ENCODE data around the gene KIF19.

Gene KIF19

DNA sequence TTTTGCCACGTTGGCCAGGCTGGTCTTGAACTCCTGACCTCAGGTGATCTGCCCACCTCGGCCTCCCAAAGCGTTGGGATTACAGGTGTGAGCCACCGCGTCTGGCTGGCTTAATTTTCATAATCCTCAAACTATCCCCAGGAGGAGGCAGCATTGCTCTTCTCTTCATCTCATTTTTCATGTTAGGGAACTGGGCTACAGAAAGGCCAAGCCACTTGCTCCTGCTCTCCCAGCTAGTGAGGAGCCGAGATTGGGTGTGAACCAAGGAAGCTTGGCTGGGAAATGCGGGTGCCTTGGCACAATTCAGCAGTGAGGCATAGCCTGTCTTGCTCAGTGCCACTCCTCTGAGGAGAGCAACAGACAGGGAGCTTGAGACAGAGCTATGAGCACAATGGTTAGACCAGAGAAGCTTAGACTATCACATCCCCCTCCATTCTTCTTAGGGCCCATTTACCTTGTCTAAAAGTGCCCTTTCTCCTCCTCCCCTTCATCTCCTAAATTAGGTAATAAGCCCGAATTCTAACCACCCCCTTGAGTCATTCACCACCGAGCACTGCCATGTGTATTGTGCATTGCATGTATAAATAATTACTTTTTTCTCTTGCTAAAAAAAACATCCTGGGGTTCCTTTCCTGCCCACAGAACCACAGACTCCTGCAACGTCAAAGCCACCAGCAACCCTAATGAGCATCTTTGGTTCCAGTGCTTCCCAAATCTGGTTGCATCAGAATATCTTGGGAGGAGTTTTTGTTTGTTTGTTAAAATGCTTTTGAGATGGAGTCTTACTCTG lies 20.0 kb upstream of the KIF19 start:
- DNase-seq: no peak

DNA sequence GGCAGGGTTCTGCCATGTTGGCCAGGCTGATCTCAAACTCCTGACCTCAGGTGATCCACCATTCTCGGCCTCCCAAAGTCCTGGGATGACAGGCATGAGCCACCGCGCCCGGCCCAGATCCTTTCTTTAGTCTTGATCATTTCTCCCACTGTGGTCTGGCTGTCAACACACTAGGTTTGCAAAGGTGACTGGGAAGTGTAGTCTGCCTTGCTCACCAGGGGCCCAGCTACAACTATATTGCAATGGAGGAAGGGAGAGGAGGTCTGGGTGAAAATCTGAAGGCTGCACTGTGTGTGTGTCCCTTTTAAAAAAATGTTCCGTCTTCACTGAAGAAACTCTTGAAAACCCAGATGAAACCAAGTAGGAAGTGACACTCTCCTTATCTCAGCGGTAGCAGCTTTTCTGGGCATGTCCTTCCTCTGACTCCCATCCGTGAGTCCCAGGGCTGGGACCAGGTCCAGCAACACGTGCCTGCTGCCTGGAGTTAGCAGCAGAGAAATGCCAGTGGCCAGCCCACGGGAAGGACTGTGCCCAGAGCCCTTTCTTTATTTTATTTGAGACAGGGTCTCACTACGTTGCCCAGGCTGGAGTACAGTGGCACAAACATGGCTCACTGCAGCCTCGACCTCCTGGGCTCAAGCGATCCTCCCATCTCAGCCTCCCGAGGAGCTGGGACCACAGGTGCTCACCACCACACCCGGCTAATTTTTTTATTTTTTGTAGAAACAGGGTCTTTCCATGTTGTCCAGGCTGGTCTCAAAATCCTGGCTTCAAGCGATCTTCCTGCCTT lies 17.8 kb upstream of the KIF19 start:
- no peak for DNase-seq

DNA sequence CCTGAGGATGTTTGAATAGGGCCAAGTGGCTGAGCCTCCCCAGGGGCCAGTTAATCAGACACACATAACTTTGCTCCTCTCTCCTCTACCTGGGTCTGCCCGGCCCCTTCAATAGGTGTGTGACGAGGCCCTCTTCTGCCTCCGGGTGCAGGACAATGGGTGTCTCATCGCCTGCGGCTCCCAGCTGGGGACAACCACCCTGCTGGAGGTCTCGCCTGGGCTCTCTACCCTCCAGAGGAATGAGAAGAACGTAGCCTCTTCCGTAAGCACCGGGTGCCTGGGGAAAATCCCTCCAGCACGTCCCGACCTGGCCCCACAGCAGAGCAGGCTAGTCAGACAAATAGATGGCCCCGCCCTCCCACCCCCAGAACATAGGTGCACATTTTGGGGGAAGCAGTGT lies 16.1 kb upstream of the KIF19 start:
- no peak for DNase-seq

DNA sequence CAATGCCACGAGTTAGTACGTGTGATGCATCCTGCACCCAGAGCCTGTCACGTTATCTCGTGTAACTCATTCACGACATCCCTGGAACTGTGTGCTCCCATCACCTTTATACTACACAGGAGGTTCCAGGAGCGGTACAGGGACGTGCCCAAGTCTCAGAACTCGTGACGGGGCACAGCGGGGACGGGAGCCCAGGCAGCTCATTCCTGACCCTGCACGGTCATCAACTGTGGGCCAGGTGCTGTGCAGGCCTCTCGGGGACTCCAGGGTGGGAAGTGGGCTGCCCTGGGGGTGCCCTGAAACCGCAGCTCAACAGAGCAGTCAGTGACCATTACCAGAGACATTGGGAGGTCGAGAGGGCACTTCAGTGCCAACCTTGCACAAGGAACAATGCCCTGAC lies 11.1 kb upstream of the KIF19 start:
- DNase-seq: no peak

DNA sequence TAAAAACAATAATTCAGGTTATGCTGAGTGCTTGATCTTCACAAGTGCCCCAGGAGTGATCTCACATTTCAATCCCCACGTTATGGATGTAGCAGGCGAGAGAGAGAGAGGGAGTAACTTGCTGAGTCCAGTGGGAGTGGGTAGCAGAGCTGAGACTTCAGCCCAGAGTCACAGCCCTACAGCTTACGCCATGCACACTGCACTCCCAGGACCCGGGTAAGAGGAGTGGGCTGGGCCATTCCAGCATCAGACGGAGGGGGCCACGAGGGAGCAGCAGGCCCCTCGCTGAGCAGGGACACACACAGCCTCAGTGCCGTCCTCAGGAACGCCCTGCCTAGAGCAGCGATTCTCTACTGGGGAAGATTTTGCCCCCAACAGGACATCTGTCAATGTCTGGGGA lies 9.8 kb upstream of the KIF19 start:
- DNase-seq: no peak

DNA sequence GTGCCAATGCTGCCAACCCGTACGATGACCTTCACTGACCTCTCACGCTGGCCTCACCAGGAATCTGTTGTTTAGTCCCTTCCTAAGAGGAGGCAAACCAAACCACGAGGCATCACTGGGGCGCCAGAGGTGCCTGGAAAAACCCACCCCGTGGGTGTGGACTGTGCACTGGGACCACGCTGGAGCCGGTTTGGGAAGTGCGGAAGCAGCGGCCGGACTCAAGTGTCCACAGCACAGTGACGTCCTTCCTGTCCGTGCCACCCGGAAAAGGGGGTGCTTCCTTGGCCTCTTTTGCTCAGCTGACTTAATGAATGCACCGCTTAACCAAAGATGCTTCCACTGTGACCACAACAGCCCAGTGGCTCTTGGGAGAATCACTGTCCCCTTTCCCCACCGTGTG lies 9.0 kb upstream of the KIF19 start:
- no peak for DNase-seq

DNA sequence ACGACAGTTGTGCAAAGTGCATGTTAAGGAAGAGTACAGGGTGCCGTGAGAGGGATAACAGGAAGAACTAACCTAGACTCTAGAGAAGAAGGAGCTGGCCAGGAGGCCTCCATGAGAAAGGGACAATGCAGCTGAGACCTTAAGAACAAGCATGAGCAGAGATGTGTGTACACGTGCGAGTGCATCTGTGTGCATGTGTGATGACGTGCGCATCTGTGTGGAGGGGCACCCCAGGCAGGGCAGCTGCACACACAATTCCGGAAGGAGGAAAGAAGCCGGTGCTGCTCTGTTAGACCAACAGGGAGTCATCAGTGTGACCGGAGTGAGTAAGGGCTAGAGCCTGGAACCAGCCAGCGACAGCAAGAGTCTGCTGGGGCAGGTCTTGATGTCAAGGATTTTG lies 7.6 kb upstream of the KIF19 start:
- DNase-seq: no peak

DNA sequence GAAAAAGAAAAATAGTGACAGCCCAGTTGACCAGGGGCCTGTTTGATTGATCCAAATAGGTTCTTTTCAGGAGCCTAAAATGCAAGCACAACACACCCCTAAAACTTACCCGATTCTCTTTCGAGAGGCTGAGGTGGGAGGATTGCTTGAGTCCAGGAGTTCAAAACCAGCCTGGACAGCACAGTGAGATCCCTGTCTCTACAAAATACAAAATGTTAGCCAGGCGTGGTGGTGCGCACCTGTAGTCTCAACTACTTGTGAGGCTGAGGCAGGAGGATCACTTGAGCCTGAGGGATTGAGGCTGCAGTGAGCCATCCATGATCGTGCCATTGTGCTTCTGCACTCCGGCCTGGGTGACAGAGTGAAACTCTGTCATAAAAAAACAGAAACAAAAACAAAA lies 1.5 kb upstream of the KIF19 start:
- DNase-seq: no peak

DNA sequence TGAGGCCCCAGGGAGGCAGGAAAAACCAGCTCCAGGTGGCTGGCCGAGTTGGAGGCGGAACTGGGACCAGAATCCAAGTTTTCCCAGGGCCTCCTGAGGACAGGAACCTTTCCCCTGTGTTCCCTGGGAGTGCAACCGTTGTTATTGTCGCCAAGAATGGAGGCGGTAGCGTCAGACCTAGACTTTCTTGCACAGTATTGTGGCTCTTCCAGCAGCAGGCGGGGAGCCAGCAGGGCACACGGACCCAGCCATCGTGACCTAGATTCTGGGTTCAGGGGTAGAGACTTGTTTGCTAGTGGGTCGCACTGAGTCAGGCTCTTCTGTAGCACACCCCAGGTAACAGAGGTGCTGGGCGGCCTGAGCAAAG lies 667 bp upstream of the KIF19 start:
- DNase-seq: no peak

DNA sequence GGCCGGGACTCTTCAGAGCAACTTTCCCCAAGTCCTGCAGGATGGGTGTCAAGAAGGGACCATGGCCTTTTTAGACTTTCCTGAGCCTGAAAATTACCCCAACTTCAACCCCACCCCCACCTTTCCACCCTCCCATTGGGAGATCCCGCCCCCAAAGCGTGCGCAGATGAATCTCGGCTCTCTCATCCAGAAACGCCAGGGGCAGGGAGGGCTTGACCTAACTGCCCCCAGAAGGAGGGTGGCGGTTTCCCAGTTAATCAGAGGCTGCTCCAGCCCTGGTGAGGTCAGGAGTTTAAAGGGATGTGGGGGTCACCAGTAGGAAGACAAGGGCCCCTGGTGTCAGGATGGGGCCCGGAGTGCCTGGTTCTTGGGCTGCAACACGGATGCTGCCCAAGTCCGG lies 480 bp downstream of the KIF19 start:
- no peak for DNase-seq

DNA sequence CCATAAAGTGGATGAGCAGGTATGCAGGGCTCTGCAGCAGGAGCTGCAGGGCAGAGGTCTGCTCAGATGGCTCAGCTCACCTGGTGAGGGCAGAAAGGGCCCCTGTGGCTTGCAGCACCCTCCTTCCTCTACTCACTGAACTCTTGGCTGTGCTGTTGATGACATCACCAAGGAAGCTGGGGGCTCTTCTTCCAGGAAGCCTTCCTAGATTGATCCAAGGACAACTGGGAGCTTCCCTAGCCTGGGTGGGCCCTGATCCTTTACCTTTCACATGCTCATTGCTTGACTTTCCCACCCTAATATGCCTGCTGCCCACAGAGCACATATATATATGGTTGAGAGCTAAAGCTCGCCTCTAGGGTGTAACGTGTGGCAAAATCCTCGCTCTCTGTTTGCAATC lies 2.5 kb downstream of the KIF19 start:
- DNase-seq: no peak

DNA sequence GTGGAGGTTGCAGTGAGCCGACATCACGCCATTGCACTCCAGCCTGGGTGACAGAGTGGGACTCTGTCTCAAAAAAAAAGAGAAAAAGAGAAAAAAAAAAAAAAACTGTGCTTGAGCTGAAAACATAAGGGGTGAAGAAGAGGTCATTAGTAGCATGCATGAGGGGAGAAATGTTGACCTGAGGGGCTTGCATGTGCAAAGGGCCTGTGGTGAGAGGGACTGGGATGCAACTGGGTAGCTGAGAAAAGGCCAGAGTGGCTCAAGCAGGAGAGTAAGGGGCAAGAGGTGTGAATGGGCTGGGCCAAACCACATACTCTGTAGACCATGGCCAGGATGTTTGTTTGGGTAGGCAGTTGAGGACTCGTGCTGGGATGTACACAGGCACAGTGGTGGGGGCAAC lies 3.4 kb downstream of the KIF19 start:
- no peak for DNase-seq

DNA sequence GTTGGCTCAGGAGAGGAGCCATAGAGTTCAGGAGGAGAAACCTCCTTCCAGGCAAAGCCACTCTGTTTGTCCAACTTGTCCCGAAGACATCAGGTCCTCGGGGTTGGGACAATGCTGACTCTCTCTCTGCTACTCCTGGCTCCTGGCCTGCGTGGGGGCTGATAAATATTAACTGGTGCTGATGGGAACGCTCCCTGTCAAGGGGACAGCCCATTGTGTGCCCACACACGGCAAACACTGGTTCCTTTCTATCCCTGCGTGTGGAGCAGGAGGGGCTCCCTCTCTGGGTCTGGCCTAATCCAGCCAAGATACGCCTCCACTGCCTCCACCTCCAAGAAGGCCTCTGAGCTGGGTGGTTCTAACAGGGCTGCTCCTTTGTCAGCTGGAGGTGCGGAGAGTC lies 4.4 kb downstream of the KIF19 start:
- no peak for DNase-seq

DNA sequence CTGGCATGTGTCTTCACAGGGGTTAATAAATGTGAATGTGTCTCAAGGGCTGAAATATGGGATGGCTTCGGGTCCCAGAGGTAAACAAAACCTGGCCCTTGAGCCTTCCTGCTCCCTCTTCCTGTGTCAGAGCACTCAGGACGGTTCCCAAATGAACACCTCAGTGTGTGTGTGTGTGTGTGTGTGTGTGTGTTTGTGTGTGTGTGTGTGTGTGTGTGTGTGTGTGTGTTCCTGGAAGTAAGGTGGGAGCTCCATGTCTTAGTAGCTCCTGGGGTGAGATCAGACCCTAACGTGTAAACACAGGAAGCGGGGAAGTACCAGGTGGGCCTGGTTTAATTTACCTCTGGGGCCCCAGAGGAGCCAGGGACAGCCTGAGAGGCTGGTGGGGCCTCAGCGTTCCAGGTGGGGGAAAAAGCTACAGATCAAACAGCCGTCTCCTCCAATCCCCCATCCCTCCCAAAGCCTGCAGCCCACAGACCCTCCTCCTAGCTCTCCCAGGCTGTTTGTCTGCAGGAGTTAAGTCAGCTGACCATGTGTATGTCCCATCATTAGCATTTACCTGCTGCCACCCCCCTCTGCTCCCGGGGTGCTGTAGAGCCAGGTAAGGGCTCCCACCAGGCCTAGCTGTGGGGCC lies 6.1 kb downstream of the KIF19 start:
- no peak for DNase-seq

DNA sequence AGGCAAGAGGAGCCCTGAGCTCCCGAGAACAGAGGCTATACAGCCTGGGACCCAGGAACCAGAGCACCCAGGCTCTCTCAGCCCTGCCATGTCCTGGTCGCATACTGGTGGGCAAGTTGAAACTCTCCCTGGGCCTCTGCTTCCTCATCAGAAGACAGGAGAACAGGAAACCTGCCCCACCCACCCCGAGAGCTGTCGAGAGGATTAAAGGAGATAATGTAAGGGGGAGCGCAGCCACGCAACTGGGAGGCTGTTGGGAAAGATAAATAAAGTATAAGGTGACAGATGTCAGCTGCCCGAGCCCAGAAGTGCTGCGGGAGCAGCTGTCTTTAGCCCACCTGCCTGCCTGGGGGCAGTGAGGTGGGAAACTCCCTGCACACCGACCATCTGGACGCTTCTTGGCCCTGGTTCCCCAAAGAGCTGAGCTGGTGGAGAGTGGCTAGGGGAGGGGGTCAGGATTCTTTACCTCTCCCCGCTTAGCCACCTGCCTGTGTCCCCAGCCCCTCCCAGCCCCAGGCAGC lies 6.8 kb downstream of the KIF19 start:
- no peak for DNase-seq

DNA sequence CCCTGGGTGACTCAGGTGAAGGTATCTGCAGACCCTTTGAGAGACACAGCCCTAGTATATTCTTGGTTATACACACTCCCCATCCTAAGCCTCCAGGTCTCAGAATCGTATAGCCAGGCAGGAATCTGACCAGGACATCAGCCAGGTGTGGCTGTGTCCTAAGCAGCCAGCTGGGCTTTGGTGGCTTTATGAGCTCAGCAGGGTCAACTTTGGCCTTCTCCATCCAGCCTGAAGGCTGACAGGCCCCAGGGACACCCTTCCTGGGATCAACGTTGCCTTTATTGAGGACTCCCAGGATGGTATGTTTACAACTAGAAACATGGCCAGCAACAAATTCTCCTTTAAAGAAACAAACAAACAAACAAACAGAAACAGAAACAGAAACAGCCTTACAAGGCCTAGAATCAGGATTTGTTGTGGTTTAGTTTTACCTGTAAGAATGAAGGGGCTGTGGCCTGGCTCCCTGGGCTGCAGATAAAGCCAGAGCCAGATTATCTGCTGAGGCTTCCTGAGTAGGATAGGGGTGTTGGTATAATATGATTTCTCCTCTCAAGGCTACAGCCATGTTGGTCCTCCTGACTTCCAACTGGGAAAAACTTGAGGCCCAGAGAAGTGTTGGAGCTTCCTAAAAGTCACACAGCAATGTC lies 8.5 kb downstream of the KIF19 start:
- no peak for DNase-seq

DNA sequence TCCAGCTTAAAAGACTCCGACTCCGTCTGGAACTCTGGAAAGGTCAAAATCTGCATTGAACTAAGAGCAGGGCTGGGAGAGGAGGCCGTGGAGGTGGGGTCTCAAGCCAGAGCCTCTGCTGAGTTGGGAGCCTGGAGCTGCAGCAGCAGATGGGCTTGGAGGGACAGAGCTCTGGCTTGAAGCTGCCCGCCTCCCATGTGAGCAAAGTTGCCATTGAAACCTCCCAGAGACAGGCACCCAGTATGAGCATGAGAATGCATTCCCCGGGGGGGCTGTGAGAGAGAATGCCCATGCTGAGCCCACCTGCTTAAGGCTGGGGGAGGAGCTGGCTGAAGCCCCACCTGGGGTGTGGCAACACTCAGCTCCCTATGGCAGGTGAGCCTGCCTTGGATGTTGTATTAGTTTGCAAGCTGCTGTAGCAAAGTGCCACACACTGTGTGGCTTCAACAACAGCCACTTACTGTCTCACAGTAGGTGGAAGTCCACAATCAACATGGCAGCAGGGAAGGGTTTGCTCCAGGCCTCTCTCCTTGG lies 9.6 kb downstream of the KIF19 start:
- no peak for DNase-seq

DNA sequence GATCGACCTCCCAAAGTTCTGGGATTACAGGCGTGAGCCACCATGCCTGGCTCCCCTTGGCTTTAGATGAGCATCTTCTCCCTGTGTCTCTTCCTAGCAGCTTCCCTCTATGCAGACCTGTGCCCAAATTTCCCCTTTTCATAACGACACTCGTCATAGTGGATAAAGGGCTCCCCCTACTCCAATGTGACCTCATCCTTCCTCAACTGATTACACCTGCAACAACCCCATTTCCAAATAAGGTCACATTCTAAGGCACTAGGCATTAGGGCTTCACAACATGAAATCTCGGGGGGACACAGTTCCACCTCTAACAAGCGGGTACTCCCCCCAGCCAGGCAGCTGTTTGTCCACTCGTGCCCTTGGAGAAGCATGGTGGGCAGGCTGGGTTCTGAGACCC lies 10.3 kb downstream of the KIF19 start:
- no peak for DNase-seq

DNA sequence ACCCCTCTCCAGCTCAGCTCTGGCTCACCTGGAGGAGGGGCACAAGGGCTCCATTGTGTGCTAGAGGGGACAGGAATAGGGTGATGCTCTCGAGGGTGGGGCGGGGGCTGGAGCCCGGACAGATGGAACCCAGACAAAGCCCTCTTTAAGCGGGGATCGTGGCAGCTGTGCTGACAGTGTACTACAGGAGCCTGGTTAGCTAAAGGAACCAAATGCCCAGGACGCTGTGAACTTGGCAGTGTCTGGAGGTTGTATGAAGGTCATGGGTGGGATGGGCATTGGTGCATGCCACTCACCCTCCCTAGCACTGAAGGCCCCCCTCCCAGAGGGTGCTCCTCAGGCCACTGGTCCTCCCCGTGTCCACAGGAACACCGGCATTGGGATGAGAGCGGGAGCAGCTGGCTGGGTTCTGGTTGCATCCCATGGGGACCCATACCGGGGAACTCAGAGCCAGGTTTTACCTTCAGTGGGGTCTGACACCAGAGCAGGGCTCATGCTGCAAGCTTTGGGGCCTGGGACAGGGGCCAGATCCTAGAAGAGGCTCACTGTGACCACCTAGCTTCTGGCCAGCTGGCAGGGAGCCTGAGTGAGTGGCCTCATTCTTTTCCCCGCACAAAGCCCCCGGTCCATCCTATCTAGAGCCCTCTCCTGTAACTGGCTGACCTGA lies 11.9 kb downstream of the KIF19 start:
- no peak for DNase-seq

DNA sequence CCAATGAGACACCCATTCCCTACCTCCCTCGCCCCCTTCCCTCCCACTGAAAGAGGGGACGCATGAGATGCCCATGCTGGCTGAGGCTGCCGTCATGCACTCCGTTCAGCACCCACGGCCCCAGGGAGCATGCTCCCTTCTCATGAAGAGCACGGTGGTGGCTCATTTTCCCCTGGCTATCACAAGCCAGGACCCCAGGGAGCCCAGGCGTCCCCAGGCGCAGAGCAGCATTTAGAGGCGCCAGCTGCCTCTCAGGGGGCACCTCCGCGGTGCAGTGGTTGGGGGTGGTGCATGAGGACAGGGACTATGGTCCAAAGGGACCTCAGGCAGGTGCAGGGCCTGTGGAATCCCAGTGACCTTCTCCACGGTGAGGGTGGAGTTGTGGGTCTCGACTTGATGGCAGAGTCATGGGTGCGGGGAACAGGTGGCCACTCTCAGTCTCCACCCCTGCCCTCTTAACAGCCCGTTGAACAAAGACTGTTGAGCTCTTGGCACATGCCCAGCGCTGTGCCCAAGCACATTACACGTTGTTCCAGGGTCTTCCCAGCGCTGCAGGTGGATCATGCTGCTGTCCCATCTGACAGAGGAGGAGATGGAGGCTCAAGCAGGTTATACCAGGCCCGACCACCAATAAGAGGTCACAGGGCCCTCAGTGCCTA lies 13.6 kb downstream of the KIF19 start:
- no peak for DNase-seq

DNA sequence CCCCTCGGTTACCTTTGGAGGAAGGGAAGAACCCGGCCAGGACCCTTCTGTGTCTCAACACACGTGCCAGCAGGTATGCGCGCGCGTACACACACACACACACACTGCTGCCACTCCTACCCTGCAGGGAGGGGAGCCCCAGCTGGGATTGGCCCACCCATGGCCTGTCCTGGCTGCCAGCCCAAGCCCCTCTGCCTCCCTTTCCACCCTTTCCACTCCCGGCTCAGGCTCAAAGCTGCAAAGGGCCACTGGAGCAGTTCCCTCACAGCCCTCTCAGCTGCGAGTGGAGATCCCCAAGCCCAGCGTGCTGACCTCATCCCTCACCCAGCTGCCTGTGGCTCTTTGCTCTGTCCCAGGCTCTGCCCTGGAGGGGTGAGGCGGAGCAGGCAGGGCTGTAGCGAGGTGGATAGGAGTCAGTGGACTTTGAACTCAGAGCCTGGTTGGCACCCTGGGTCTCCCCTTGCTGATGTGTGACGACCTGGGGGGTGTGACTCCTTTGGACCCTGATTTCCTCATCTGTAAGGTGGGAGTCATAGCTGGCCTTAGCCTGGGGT lies 14.5 kb downstream of the KIF19 start:
- DNase-seq: no peak
